ENCODE results near the gene ZFR2.
"Not testable (repeated sequence)": the region's sequence is repeated elsewhere in the genome, so short reads cannot be mapped to it uniquely, and the experiment has no call there.

Gene ZFR2

DNA sequence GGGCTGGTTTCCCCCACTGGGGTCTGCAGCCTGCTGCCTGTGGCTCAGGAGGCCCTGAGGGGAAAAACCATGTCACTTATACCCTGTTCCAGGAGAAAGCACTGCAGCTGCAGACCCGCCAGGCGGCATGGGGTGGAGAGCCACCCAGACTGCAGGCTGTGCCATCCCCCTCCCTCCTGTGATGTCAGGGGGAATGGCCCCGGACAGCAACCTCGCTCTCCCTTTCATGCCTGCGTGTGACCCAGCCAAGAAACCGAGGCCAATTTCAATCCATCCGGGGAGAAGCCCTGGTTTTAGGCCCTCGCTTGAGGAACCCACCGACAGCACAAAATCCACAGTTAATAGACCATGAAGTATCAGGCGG, 45.5 kb downstream of the ZFR2 start:
- no peaks in the 10 kb centered on the region for H3K36me3 ChIP-seq (ENCODE audit: control insufficient read depth, insufficient read depth, low read length)
- H3K9me3 ChIP-seq (ENCODE audit: control insufficient read depth, low read length), result no peaks in the 10 kb centered on the region
- no peak overlapping the region for H3K27ac ChIP-seq (ENCODE audit: low read depth, low read length, severe bottlenecking)
- no peak overlapping the region for H3K4me3 ChIP-seq (ENCODE audit: extremely low read depth, insufficient read depth, low read length, poor library complexity, severe bottlenecking)
- 82 to 89% methylated on average over 9 to 10 of the region's 10 CpGs for WGBS, 2 experiments (ENCODE audit: insufficient coverage in 2 of 2)
- H3K4me1 ChIP-seq (ENCODE audit: control insufficient read depth, insufficient read depth, low read length, poor library complexity, severe bottlenecking), result peaks cover 4% of the 10 kb centered on the region

DNA sequence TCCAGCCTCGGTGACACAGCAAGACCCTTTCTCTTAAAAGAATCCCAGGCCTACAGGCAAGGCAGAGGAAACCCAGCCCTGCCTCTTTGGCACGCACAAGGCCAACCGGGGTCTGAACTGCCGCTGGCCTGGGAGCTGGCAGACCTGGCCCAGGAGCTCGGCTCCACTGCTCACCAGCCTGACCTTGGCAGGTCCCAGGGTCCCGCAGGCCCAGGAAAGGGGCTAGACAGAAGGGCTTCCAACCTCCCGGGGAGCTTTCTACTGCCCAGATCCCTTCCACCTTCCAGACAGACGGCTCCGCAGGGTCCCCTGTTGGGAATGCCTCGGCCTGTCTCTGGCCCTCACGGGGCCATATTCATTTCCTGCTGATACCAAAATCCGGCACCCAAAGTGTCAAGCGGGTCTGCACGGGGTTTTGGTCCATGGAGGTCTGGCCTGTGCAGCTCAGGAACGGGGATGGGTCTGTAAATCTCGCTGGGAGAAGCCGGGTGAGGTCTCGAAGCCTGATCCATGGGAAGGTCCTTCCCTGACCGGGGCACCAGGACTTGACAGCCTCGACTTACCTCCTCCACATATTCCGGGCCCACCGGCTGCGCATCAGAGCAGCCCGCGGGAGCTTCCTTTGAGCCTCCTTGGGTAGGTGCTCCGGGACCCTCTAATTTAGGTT, 46.0 kb downstream of the ZFR2 start:
- no peaks in the 10 kb centered on the region for H3K9me3 ChIP-seq (ENCODE audit: control insufficient read depth, low read length)
- peaks cover 4% of the 10 kb centered on the region for H3K4me1 ChIP-seq (ENCODE audit: control insufficient read depth, insufficient read depth, low read length, poor library complexity, severe bottlenecking)
- 86 to 92% methylated on average over 19 to 20 of the region's 26 CpGs for WGBS, 2 experiments (ENCODE audit: insufficient coverage in 2 of 2)
- H3K27ac ChIP-seq (ENCODE audit: low read depth, low read length, severe bottlenecking), result no peak overlapping the region
- no peak overlapping the region for H3K4me3 ChIP-seq (ENCODE audit: extremely low read depth, insufficient read depth, low read length, poor library complexity, severe bottlenecking)
- H3K36me3 ChIP-seq (ENCODE audit: control insufficient read depth, insufficient read depth, low read length), result no peaks in the 10 kb centered on the region

GRCh38 chr19:3821857-3822364, 46.9 kb downstream of the ZFR2 start:
- 32 to 35% methylated on average over 42 of the region's 43 CpGs for WGBS, 2 experiments (ENCODE audit: insufficient coverage in 2 of 2)
- Histone ChIP-seq H3K9me3 (ENCODE audit: control insufficient read depth, low read length) (no peaks in the 10 kb centered on the region), H3K27ac (ENCODE audit: low read depth, low read length, severe bottlenecking) (no peak overlapping the region), H3K4me1 (ENCODE audit: control insufficient read depth, insufficient read depth, low read length, poor library complexity, severe bottlenecking) (peaks cover 4% of the 10 kb centered on the region), H3K4me3 (ENCODE audit: extremely low read depth, insufficient read depth, low read length, poor library complexity, severe bottlenecking) (no peak overlapping the region), H3K36me3 (ENCODE audit: control insufficient read depth, insufficient read depth, low read length) (no peaks in the 10 kb centered on the region)

GRCh38 chr19:3821156-3821555, 47.7 kb downstream of the ZFR2 start:
- whole genome bisulfite sequencing, 2 experiments (ENCODE audit: insufficient coverage in 2 of 2), result 93% methylated on average over 16 to 23 of the region's 23 CpGs
- H3K4me3 ChIP-seq (ENCODE audit: extremely low read depth, insufficient read depth, low read length, poor library complexity, severe bottlenecking), result no peak overlapping the region
- H3K9me3 ChIP-seq (ENCODE audit: control insufficient read depth, low read length), result no peaks in the 10 kb centered on the region
- H3K36me3 ChIP-seq (ENCODE audit: control insufficient read depth, insufficient read depth, low read length), result no peaks in the 10 kb centered on the region
- no peak overlapping the region for H3K27ac ChIP-seq (ENCODE audit: low read depth, low read length, severe bottlenecking)
- H3K4me1 ChIP-seq (ENCODE audit: control insufficient read depth, insufficient read depth, low read length, poor library complexity, severe bottlenecking), result peaks cover 4% of the 10 kb centered on the region

DNA sequence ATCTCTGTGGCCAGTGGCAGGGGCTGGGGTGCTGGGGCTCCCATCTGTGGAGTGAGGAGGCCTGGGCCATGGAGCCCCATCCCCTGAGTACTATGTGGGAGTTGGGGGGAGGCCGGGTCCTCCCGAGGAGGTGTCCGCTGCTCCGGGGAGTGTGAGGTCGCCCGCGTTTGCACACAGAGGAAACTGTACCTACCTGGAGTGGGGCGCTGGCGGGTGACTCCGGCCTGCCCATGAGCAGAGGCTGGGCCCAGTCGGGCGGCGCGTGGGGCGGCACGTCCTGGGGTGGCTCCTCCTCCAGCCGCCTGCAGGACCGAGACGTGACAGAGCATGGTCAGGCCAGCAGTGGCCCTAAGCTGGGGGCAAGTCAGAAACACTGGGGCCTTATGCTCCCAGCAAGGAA, 48.8 kb downstream of the ZFR2 start:
- WGBS, 2 experiments (ENCODE audit: insufficient coverage in 2 of 2), result 95 to 97% methylated on average over 18 to 19 of the region's 19 CpGs
- no peak overlapping the region for H3K27ac ChIP-seq (ENCODE audit: low read depth, low read length, severe bottlenecking)
- H3K4me1 ChIP-seq (ENCODE audit: control insufficient read depth, insufficient read depth, low read length, poor library complexity, severe bottlenecking), result peaks cover 4% of the 10 kb centered on the region
- no peaks in the 10 kb centered on the region for H3K9me3 ChIP-seq (ENCODE audit: control insufficient read depth, low read length)
- H3K4me3 ChIP-seq (ENCODE audit: extremely low read depth, insufficient read depth, low read length, poor library complexity, severe bottlenecking), result no peak overlapping the region
- no peaks in the 10 kb centered on the region for H3K36me3 ChIP-seq (ENCODE audit: control insufficient read depth, insufficient read depth, low read length)

- no peak overlapping the region for H3K27ac ChIP-seq (ENCODE audit: low read depth, low read length, severe bottlenecking)
- no peak overlapping the region for H3K4me3 ChIP-seq (ENCODE audit: extremely low read depth, insufficient read depth, low read length, poor library complexity, severe bottlenecking)
- 92 to 93% methylated on average over 26 to 31 of the region's 31 CpGs for WGBS, 2 experiments (ENCODE audit: insufficient coverage in 2 of 2)
- no peaks in the 10 kb centered on the region for H3K9me3 ChIP-seq (ENCODE audit: control insufficient read depth, low read length)
- H3K36me3 ChIP-seq (ENCODE audit: control insufficient read depth, insufficient read depth, low read length), result no peaks in the 10 kb centered on the region
- peaks cover 4% of the 10 kb centered on the region for H3K4me1 ChIP-seq (ENCODE audit: control insufficient read depth, insufficient read depth, low read length, poor library complexity, severe bottlenecking)
These were observed 49.9 kb downstream of the ZFR2 start for GRCh38 chr19:3818918-3819317.

DNA sequence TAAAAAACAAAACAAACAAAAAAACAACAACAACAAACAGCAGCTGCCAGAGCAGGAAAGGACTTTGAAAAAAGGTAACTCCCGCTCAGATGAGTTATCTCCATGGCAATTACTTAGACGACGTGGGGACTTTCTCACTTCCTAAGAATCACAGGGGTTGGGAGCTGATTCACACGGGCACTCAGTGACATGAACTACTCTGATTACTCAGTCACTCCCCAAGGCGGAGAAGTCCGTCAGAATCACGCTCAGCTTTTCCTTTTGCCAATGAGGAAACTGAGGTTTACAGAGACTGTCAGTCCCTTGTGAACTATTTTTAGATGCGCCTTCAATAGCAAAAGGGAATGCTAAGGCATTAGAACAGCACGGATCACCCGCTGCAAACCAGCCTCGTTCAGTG, 50.4 kb downstream of the ZFR2 start:
- no peak overlapping the region for H3K27ac ChIP-seq (ENCODE audit: low read depth, low read length, severe bottlenecking)
- no peaks in the 10 kb centered on the region for H3K36me3 ChIP-seq (ENCODE audit: control insufficient read depth, insufficient read depth, low read length)
- WGBS, 2 experiments (ENCODE audit: insufficient coverage in 2 of 2), result 77 to 78% methylated on average over 10 to 11 of the region's 11 CpGs
- no peaks in the 10 kb centered on the region for H3K9me3 ChIP-seq (ENCODE audit: control insufficient read depth, low read length)
- no peak overlapping the region for H3K4me3 ChIP-seq (ENCODE audit: extremely low read depth, insufficient read depth, low read length, poor library complexity, severe bottlenecking)
- peaks cover 4% of the 10 kb centered on the region for H3K4me1 ChIP-seq (ENCODE audit: control insufficient read depth, insufficient read depth, low read length, poor library complexity, severe bottlenecking)

GRCh38 chr19:3817761-3818160, 51.1 kb downstream of the ZFR2 start:
- Histone ChIP-seq H3K9me3 (ENCODE audit: control insufficient read depth, low read length) (no peaks in the 10 kb centered on the region), H3K36me3 (ENCODE audit: control insufficient read depth, insufficient read depth, low read length) (no peaks in the 10 kb centered on the region), H3K4me3 (ENCODE audit: extremely low read depth, insufficient read depth, low read length, poor library complexity, severe bottlenecking) (no peak overlapping the region), H3K4me1 (ENCODE audit: control insufficient read depth, insufficient read depth, low read length, poor library complexity, severe bottlenecking) (peaks cover 8% of the 10 kb centered on the region), H3K27ac (ENCODE audit: low read depth, low read length, severe bottlenecking) (no peak overlapping the region)
- 91 to 95% methylated on average over 7 to 8 of the region's 8 CpGs for WGBS, 2 experiments (ENCODE audit: insufficient coverage in 2 of 2)

GRCh38 chr19:3816566-3817218, 52.1 kb downstream of the ZFR2 start:
- H3K4me3 ChIP-seq (ENCODE audit: extremely low read depth, insufficient read depth, low read length, poor library complexity, severe bottlenecking), result no peak overlapping the region
- H3K27ac ChIP-seq (ENCODE audit: low read depth, low read length, severe bottlenecking), result no peak overlapping the region
- 91 to 93% methylated on average over 45 of the region's 45 CpGs for WGBS, 2 experiments (ENCODE audit: insufficient coverage in 2 of 2)
- H3K4me1 ChIP-seq (ENCODE audit: control insufficient read depth, insufficient read depth, low read length, poor library complexity, severe bottlenecking), result peaks cover 13% of the 10 kb centered on the region
- H3K36me3 ChIP-seq (ENCODE audit: control insufficient read depth, insufficient read depth, low read length), result no peaks in the 10 kb centered on the region
- no peaks in the 10 kb centered on the region for H3K9me3 ChIP-seq (ENCODE audit: control insufficient read depth, low read length)

- peaks cover 13% of the 10 kb centered on the region for H3K4me1 ChIP-seq (ENCODE audit: control insufficient read depth, insufficient read depth, low read length, poor library complexity, severe bottlenecking)
- H3K36me3 ChIP-seq (ENCODE audit: control insufficient read depth, insufficient read depth, low read length); H3K9me3 ChIP-seq (ENCODE audit: control insufficient read depth, low read length); H3K4me3 ChIP-seq (ENCODE audit: extremely low read depth, insufficient read depth, low read length, poor library complexity, severe bottlenecking); H3K27ac ChIP-seq (ENCODE audit: low read depth, low read length, severe bottlenecking): not testable (repeated sequence)
- WGBS, 2 experiments (ENCODE audit: insufficient coverage in 2 of 2), result 86 to 93% methylated on average over 6 to 9 of the region's 9 CpGs
These were observed 52.7 kb downstream of the ZFR2 start for GRCh38 chr19:3816148-3816547.

DNA sequence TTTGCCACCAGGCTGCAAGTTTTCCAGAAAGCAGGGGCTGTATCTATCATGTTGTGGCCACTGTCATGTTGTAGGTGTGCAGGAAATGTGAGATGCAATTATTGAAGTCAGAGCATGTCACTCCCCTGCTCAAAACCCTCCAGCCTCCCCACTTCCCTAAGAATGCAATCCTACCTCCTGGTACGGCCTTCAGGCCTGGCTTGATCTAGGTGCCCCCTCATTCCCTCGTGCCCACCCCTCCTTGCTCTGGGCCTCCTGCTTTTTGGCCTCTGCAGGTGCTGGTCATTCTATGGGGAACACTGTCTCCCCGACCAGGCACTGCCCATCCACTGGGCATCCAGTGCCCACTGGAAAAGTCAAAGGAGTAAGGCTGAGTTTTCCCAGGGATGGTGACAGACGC, 54.2 kb downstream of the ZFR2 start:
- Histone ChIP-seq H3K4me3 (ENCODE audit: extremely low read depth, insufficient read depth, low read length, poor library complexity, severe bottlenecking) (no peak overlapping the region), H3K36me3 (ENCODE audit: control insufficient read depth, insufficient read depth, low read length) (no peaks in the 10 kb centered on the region), H3K9me3 (ENCODE audit: control insufficient read depth, low read length) (no peaks in the 10 kb centered on the region), H3K27ac (ENCODE audit: low read depth, low read length, severe bottlenecking) (no peak overlapping the region), H3K4me1 (ENCODE audit: control insufficient read depth, insufficient read depth, low read length, poor library complexity, severe bottlenecking) (peaks cover 13% of the 10 kb centered on the region)
- WGBS, 2 experiments (ENCODE audit: insufficient coverage in 2 of 2), result 92 to 96% methylated on average over 2 to 4 of the region's 4 CpGs

Measured in mesodermal cell (in vitro differentiated cells).